DND-41 (cell line): ENCODE measurements around the gene IL36B.

ENCODE experiments used
- ATAC-seq: fragments of 200-7000 bp; cut with Tn5 transposase; 3 replicates; pipeline ENCODE4 v1.9.1; 2021; ENCODE audit warnings: low read depth; ENCODE audit not compliant: insufficient read depth
- DNase-seq: peaks from one replicate; pipeline ENCODE4 v3.0.0-alpha.2; 2020
- H2AFZ ChIP-seq: 2 replicates; pipeline ENCODE4 v1.6.0; 2012; ENCODE audit warnings: low read depth, low read length
- H3K27ac ChIP-seq: 2 replicates; pipeline ENCODE4 v1.5.1; 2012; ENCODE audit warnings: low read length, inconsistent platforms
- H3K27me3 ChIP-seq: fragments of 200-600 bp; sonication (generic); 2 replicates; pipeline ENCODE4 v1.6.0; 2012; ENCODE audit warnings: low read length, mild to moderate bottlenecking, inconsistent platforms; ENCODE audit not compliant: insufficient read depth, poor library complexity
- H3K36me3 ChIP-seq: 2 replicates; pipeline ENCODE4 v1.5.1; 2012; ENCODE audit warnings: low read length, inconsistent platforms; ENCODE audit not compliant: insufficient read depth
- H3K4me1 ChIP-seq: 2 replicates; pipeline ENCODE4 v1.5.1; 2012; ENCODE audit warnings: mild to moderate bottlenecking, low read length; ENCODE audit not compliant: insufficient read depth
- H3K4me2 ChIP-seq: 2 replicates; pipeline ENCODE4 v1.6.0; 2012; ENCODE audit warnings: mild to moderate bottlenecking, moderate library complexity, low read length, inconsistent platforms; ENCODE audit not compliant: insufficient read depth
- H3K4me3 ChIP-seq, 2 experiments: fragments of 200-600 bp in 1 of 2; shearing (Covaris generic) in 1 of 2; 2 replicates each; pipeline ENCODE4 v1.5.1; 2012 to 2016; ENCODE audit warnings: inconsistent platforms in 2 of 2, low read length in 2 of 2, mild to moderate bottlenecking in 2 of 2, low read depth in 1 of 2, moderate library complexity in 1 of 2
- H3K79me2 ChIP-seq: 2 replicates; pipeline ENCODE4 v1.6.0; 2012; ENCODE audit warnings: low read length, inconsistent platforms; ENCODE audit not compliant: insufficient read depth
- H3K9ac ChIP-seq: 2 replicates; pipeline ENCODE4 v1.6.0; 2012; ENCODE audit warnings: low read depth, mild to moderate bottlenecking, inconsistent platforms, low read length, moderate library complexity
- H3K9me3 ChIP-seq: 2 replicates; pipeline ENCODE4 v1.5.1; 2012; ENCODE audit warnings: low read length, moderate library complexity, mild to moderate bottlenecking, inconsistent platforms; ENCODE audit not compliant: insufficient read depth, severe bottlenecking
- H4K20me1 ChIP-seq: 2 replicates; pipeline ENCODE4 v1.6.0; 2012; ENCODE audit warnings: low read length; ENCODE audit not compliant: insufficient read depth
- CTCF ChIP-seq: IDR thresholded peaks from 2 replicates; pipeline ENCODE4 v1.5.1; 2012; ENCODE audit warnings: borderline replicate concordance, low read length, moderate library complexity, mild to moderate bottlenecking; ENCODE audit not compliant: poor library complexity, severe bottlenecking; ENCODE audit errors: extremely low read depth
- EZH2 ChIP-seq: IDR thresholded peaks from 3 replicates; pipeline ENCODE4 v1.6.1; 2012; ENCODE audit warnings: borderline replicate concordance, low read depth, mild to moderate bottlenecking, moderate library complexity, low read length, inconsistent platforms; ENCODE audit not compliant: severe bottlenecking

The IL36B gene

GRCh38 chr2:113039719-113040118 lies 12.9 kb downstream of the IL36B start:
- no peak overlapping the region for H3K4me2 ChIP-seq
- no peak for DNase-seq
- H3K79me2 ChIP-seq = no peaks in the 10 kb centered on the region
- H3K27ac ChIP-seq = no peak overlapping the region
- no peak overlapping the region for H2AFZ ChIP-seq
- no peaks in the 10 kb centered on the region for H4K20me1 ChIP-seq
- H3K9ac ChIP-seq = no peak overlapping the region
- no peak overlapping the region for H3K4me3 ChIP-seq
- no peak for TF ChIP-seq EZH2
- no peak for TF ChIP-seq CTCF
- no peaks in the 10 kb centered on the region for H3K4me1 ChIP-seq
- H3K9me3 ChIP-seq = no peaks in the 10 kb centered on the region
- H3K27me3 ChIP-seq = peaks cover 10% of the 10 kb centered on the region
- no peaks in the 10 kb centered on the region for H3K36me3 ChIP-seq
- ATAC-seq = no peak

DNA sequence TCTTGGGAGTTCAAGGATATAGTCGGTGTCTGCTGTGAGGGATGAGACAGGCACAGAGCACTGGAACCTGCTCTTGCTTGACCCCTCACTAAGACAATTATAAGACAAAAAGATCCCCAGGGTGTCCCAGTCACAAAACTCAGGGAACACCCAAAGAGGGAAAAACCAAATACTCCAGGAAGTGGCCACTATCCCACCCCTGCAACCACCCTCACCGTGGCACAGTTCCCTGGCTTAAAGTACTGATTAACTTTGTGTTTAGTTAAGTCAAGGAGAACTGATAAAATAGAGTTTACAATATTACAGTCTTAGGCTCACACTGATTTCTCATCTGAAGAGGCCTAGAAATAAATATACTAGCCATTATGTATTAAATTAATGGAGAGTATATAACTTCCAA lies 13.5 kb downstream of the IL36B start:
- ATAC-seq = no peak
- no peak overlapping the region for H2AFZ ChIP-seq
- TF ChIP-seq EZH2 (no peak), CTCF (no peak)

GRCh38 chr2:113038291-113038690 lies 14.4 kb downstream of the IL36B start:
- Histone ChIP-seq H3K27ac (no peak overlapping the region), H3K9me3 (no peaks in the 10 kb centered on the region), H3K27me3 (peaks cover 10% of the 10 kb centered on the region), H3K79me2 (no peaks in the 10 kb centered on the region), H3K9ac (no peak overlapping the region), H2AFZ (no peak overlapping the region), H3K36me3 (no peaks in the 10 kb centered on the region), H4K20me1 (no peaks in the 10 kb centered on the region), H3K4me1 (no peaks in the 10 kb centered on the region), H3K4me3 (no peak overlapping the region), H3K4me2 (no peak overlapping the region)
- TF ChIP-seq EZH2 (no peak), CTCF (no peak)
- ATAC-seq (no peak), DNase-seq (no peak)

More for the DNA sequence above, 13.5 kb downstream of the IL36B start:
- H3K4me3 ChIP-seq = no peak overlapping the region
- no peaks in the 10 kb centered on the region for H4K20me1 ChIP-seq
- H3K27me3 ChIP-seq = peaks cover 10% of the 10 kb centered on the region
- no peak overlapping the region for H3K9ac ChIP-seq
- H3K79me2 ChIP-seq = no peaks in the 10 kb centered on the region
- no peaks in the 10 kb centered on the region for H3K36me3 ChIP-seq
- no peak for DNase-seq
- no peaks in the 10 kb centered on the region for H3K9me3 ChIP-seq
- H3K4me1 ChIP-seq = no peaks in the 10 kb centered on the region
- H3K4me2 ChIP-seq = no peak overlapping the region
- H3K27ac ChIP-seq = no peak overlapping the region

DNA sequence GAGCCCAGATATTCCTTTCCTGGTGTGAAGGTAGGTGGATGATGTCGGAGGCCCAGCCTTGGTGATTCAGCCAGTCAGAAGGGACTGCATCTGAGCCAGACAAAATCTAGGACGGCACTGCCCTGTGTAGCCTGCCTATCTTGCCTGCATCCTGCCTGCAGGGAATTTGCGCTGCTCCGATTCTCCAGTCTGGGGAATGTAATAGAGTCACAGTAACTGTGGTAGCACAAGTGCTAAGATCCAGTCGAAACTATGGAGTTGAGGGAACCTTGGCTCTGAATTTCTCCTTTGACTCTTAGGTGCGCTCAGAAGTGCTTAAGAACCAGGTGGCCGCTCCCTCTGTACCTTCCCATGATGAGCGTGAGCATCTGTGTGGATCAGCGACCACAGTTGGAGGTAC lies 15.9 kb downstream of the IL36B start:
- no peak overlapping the region for H2AFZ ChIP-seq

More for the DNA sequence above, 15.9 kb downstream of the IL36B start:
- Histone ChIP-seq H3K4me3 (no peak overlapping the region), H3K27ac (no peak overlapping the region), H3K9ac (no peak overlapping the region), H4K20me1 (no peaks in the 10 kb centered on the region), H3K27me3 (peaks cover 18% of the 10 kb centered on the region), H3K9me3 (no peaks in the 10 kb centered on the region), H3K36me3 (no peaks in the 10 kb centered on the region), H3K4me2 (no peak overlapping the region), H3K79me2 (no peaks in the 10 kb centered on the region), H3K4me1 (no peaks in the 10 kb centered on the region)
- DNase-seq (no peak), ATAC-seq (no peak)
- TF ChIP-seq EZH2 (no peak), CTCF (no peak)
